Measurements from ENCODE around the gene MAP2K5.

Gene MAP2K5

DNA sequence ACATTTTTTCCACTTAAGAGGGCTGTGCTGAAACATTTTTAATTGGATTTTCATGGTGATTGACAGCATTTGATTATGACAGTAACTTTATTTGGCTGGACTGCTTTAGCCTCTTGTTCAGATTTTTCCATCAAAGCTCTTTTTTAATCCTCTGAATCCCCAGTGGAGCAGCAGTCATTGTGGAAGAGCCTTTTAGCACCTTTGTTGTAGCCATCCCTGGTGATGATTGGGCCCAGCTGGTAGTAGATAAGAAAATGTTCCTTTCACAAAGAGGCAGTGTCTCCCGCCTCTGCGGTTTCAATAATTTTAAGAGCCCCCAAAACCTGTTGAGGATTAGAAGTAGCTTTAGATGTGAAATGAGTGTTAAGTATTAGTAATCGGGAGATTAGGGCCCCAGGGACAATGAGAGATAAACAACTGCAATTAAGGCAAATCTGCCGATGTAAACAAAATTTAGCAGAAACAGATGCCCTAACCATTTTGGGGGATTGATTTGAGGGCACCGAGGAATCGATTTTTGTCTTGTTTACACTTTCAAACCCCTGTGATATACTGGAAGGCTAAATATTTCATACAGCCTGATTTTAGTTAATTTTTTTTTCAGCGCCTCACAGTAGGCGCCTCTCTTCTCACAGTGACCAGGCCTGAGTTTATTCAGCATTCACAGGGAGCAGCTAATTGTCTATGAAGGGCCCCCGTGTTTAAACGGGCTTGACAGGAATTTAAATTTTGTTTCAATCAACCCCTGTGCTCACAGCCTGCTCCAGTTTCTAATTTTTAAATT lies 239.6 kb downstream of the MAP2K5 start:
- no peak overlapping the region for H3K4me3 ChIP-seq (ENCODE audit: low read depth, low read length)
- TF ChIP-seq, protein P1, sequence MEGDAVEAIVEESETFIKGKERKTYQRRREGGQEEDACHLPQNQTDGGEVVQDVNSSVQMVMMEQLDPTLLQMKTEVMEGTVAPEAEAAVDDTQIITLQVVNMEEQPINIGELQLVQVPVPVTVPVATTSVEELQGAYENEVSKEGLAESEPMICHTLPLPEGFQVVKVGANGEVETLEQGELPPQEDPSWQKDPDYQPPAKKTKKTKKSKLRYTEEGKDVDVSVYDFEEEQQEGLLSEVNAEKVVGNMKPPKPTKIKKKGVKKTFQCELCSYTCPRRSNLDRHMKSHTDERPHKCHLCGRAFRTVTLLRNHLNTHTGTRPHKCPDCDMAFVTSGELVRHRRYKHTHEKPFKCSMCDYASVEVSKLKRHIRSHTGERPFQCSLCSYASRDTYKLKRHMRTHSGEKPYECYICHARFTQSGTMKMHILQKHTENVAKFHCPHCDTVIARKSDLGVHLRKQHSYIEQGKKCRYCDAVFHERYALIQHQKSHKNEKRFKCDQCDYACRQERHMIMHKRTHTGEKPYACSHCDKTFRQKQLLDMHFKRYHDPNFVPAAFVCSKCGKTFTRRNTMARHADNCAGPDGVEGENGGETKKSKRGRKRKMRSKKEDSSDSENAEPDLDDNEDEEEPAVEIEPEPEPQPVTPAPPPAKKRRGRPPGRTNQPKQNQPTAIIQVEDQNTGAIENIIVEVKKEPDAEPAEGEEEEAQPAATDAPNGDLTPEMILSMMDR (IDR thresholded peaks at IDR 0.05; ENCODE audit: borderline replicate concordance, insufficient read depth, low read depth, low read length) = no peak

DNA sequence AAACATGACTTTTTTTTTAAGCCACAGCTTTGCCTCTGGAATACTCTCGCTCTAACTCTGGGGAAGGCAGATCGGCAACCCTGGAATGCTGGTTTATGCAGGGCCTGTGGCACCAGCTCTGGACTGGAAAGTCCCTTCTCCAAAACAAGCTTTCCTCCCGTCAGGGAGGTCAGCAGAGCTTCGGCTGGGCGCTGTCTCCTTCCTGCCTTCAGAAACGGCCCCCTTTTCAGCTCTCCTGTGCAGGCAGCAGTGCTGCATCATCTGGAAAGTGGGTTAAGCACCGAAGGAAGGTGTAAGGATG lies 240.1 kb downstream of the MAP2K5 start:
- H3K4me3 ChIP-seq (ENCODE audit: low read depth, low read length) = no peak overlapping the region
- TF ChIP-seq, protein P1 (IDR thresholded peaks at IDR 0.05; ENCODE audit: borderline replicate concordance, insufficient read depth, low read depth, low read length) = no peak

DNA sequence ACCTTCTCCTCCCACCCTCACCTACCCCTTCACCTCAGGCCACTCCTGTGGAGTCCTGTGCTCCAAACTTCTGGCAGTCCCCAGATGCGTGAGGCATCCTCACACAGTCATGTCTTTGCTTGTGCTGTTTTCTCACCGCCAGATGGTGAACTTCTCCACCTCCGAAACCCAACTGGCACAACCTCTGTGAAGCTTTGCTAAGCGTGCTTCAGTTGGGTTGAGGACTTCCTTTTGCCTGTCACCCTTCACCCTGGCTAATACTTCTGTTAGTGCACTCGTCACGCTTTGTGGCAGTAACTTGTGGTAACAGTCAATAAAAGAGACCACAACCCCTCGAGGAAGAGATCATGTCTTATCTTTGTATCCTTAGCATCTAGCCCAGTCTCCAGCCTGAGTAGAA lies 240.8 kb downstream of the MAP2K5 start:
- no peak overlapping the region for H3K4me3 ChIP-seq (ENCODE audit: low read depth, low read length)
- TF ChIP-seq, protein P1 (IDR thresholded peaks at IDR 0.05; ENCODE audit: borderline replicate concordance, insufficient read depth, low read depth, low read length) = peak; percentile 59

DNA sequence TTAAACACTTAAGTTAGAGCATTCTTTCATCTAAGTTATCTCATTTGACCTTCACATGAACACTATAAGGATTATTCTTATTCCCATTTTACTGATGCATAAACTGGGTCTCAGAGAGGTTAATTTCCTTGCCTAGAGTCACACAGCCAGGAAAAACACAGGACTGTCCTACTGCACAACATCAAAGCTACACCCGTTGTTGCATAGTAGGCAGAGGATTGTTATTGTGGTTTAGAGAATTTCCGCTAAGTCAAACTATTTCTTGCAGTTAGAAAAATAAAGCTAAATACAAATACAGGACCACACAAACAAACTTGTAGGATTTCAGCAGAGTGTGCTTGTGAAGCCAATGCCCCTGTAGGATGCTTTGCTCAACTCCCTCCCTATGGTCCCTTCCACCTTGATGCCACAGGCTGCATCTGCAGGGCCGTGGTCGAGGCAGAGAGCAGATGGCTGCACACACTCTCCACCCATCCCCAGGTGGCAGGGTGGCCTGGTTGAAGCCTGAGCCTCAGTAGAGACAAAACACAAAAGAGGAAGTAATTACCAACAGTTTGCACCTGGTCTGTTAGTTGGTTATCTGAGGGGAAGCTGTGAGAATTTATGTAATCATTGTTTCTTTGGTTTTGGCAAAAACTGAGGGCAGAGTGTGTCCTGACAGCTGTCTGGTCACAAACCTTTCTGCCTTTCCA lies 241.7 kb downstream of the MAP2K5 start:
- no peak overlapping the region for H3K4me3 ChIP-seq (ENCODE audit: low read depth, low read length)
- TF ChIP-seq, protein P1 (IDR thresholded peaks at IDR 0.05; ENCODE audit: borderline replicate concordance, insufficient read depth, low read depth, low read length) = no peak

DNA sequence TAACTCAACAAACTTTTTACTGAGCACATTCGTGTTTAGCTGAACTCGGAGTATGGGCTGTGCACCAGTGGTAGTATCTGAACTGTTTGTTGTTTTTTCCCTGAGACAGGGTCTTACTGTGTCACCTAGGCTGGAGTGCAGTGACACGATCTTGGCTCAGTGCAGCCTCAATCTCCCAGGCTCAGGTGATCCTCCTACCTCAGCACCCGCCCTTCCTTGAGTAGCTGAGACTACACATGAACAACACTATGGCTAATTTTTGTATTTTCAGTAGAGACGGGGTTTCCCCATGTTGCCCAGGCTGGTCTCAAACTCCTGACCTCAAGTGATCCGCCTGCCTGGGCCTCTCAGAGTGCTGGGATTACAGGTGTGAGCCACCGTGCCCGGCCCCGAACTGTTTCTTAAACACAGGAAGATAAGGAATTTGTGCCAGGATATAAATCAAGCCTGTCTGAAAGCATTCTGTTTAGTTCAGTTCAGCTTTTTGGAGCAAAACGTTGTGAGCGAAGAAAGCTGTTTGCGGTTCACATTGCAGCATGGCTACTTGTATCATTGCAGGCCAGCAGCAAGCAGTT lies 242.4 kb downstream of the MAP2K5 start:
- TF ChIP-seq, protein P1 (IDR thresholded peaks at IDR 0.05; ENCODE audit: borderline replicate concordance, insufficient read depth, low read depth, low read length) = no peak

DNA sequence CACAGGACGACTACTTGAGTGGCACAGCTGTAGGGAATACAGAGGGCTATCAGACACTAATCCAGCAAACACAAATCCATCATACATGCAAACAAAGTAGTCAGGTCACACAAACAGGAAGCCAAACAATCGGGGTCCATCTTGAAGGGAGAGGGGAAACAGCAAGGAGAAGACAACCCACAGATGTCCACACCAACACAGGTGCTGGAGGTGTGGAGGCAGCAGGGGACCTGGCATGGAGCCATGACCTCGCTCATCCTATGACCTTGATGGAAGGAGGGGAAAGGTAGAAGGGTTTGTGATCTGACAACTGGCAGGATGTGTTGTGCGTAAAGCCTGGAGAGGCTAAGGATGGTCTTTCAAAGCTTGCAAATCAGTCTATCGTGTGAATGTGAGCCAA lies 242.9 kb downstream of the MAP2K5 start:
- H3K4me3 ChIP-seq (ENCODE audit: low read depth, low read length) = no peak overlapping the region
- TF ChIP-seq, protein P1 (IDR thresholded peaks at IDR 0.05; ENCODE audit: borderline replicate concordance, insufficient read depth, low read depth, low read length) = no peak

More for the DNA sequence above, 242.4 kb downstream of the MAP2K5 start:
- no peak overlapping the region for H3K4me3 ChIP-seq (ENCODE audit: low read depth, low read length)

Data from GM12875 (cell line).